HUES64 (cell line): Measurements from ENCODE around the gene CDH13.

Experiments used
- H3K27ac ChIP-seq: 2 replicates; pipeline ENCODE4 v1.7.0; 2013; ENCODE audit warnings: low read depth, low read length, inconsistent platforms
- H3K27me3 ChIP-seq: 2 replicates; pipeline ENCODE4 v1.6.1; 2013; ENCODE audit warnings: mild to moderate bottlenecking, low read length; ENCODE audit not compliant: insufficient read depth
- H3K36me3 ChIP-seq: 2 replicates; pipeline ENCODE4 v1.6.1; 2013; ENCODE audit warnings: mild to moderate bottlenecking, low read length; ENCODE audit not compliant: insufficient read depth
- H3K4me1 ChIP-seq: 2 replicates; pipeline ENCODE4 v1.6.1; 2013; ENCODE audit warnings: mild to moderate bottlenecking, low read length, moderate library complexity; ENCODE audit not compliant: insufficient read depth
- H3K4me3 ChIP-seq: 2 replicates; pipeline ENCODE4 v1.5.1; 2013; ENCODE audit warnings: mild to moderate bottlenecking, low read length, moderate library complexity
- H3K9ac ChIP-seq: 2 replicates; pipeline ENCODE4 v1.6.1; 2013; ENCODE audit warnings: mild to moderate bottlenecking, low read depth, low read length
- H3K9me3 ChIP-seq: 2 replicates; pipeline ENCODE4 v1.6.1; 2013; ENCODE audit warnings: low read depth, low read length; ENCODE audit not compliant: insufficient read depth
- WGBS: fragments of 150-250, 120-280 bp; methylation state at CpG from one replicate; pipeline ENCODE4 v1.1.7; 2013; ENCODE audit warnings: missing lambda C conversion rate; 5-methylcytosine and 5-hydroxymethylcytosine counted together

The CDH13 gene

DNA sequence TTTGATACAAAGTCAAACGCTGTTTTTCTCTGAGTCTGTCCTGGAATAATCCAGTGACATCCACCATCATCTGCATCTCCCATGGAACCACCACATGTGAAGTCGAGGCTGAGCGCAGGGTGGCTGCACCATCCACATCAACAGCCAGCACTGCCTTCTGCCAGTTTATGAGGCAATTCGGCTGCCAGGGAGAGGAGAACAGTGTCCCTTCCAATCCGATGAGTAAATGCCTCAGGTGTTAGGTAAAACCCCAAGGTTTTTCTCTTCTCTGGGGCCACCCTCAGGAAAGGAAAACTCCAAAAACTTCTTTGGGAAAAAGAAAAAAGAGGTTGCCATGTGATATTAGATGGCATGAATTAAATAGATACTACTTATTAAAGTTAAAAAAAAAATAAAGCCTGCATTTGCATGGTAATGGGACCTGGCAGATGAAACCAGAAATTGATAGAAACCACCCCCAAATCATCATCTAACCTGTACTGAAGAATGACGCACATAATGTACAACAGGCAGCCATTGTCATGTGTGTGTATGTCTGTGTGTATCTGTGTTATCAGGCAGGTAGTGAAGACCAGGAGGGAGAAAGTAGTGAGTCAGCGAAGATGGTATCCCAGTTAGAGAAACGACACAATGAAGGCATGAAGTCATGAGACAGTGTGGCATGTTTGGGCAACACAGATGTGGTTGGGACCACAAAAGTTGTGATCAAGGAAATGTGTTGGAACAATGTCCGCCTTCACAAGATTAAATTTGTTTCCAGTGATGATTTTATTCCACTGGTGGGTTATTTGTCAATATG is 478.7 kb downstream of the CDH13 start:
- Histone ChIP-seq H3K4me3 (no peak overlapping the region), H3K27ac (no peak overlapping the region), H3K27me3 (no peaks in the 10 kb centered on the region), H3K9ac (no peak overlapping the region), H3K36me3 (no peaks in the 10 kb centered on the region), H3K9me3 (peaks cover 4% of the 10 kb centered on the region; the same call in 1 of the 2 replicates), H3K4me1 (no peaks in the 10 kb centered on the region)
- 95% methylated on average over 9 of the region's 9 CpGs for whole genome bisulfite sequencing

DNA sequence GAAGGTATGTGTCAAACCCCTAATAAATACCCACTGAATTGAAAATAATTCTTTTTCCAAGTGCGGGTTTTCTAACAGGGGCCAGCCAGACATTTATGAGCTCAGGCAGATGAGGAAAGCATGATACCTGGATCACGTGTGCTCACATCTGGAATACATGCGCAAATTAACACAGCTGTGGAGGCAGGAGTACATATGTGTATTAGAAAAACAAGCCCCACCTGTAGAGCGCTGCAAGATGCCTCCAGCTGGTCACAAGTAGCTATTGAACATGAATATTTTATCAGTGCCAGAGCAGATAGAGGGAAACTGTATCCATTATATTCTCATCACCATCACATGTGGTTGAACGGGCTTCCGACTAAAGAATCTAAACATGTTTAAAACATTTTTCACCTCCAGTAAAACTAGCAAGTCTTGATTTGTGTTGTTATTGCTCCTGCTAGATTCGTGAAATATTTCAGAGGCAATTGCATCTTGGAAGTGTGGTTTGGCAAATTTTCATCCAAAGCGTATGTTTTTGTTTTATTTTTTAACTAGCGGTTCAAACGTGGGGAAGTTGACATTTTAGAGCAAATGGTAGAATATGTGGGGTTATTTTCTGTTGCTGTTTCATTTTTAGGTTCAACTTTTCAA is 482.8 kb downstream of the CDH13 start:
- H3K4me1 ChIP-seq, result peaks cover 11% of the 10 kb centered on the region; the same call in 1 of the 2 replicates
- WGBS, result 82% methylated on average over 8 of the region's 10 CpGs
- no peaks in the 10 kb centered on the region for H3K27me3 ChIP-seq
- H3K27ac ChIP-seq, result no peak overlapping the region
- H3K9me3 ChIP-seq, result no peaks in the 10 kb centered on the region
- H3K36me3 ChIP-seq, result no peaks in the 10 kb centered on the region
- H3K9ac ChIP-seq, result no peak overlapping the region
- no peak overlapping the region for H3K4me3 ChIP-seq

DNA sequence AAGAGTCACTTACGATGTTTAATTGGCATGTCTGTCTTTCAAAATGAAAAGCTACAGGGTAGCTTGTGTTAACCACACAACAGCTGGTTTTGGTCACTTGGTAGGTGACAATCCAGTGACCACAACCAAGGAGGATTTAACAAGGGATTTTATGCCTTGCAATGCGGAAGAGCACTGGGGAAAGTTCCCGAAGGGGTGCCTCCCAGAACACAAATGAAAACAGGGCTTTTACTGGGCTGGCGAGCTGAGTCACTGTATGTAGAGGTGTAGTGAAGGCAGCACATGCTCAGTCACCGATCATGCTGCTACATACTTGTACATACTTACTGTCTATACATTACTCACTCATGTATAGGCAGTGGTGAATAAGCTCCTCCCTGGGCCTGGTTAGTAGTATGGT is 483.5 kb downstream of the CDH13 start:
- H3K27ac ChIP-seq, result no peak overlapping the region
- no peaks in the 10 kb centered on the region for H3K36me3 ChIP-seq
- no peaks in the 10 kb centered on the region for H3K9me3 ChIP-seq
- no peak overlapping the region for H3K4me3 ChIP-seq
- 96% methylated on average over 4 of the region's 5 CpGs for WGBS
- H3K27me3 ChIP-seq, result no peaks in the 10 kb centered on the region
- H3K9ac ChIP-seq, result no peak overlapping the region
- peaks cover 18% of the 10 kb centered on the region; the same call in 1 of the 2 replicates for H3K4me1 ChIP-seq

DNA sequence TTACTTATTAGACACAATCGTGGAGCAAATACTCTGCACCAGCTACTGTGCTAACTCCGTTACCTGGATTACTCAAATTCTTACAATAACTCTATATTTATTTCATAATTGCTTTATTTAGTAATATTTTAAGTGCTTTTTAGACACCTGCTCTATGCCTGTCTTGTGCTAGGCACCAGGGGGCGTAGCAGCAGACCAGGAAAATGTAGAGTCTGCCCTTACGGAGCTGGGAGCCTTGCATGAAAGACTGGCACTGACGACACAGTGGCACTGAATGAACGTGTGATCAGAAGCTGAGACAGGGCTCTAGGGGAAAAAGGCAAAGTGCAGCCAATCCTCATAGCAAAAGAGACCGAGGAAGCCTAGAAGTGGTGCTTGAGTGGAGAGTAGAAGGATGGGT is 486.5 kb downstream of the CDH13 start:
- no peaks in the 10 kb centered on the region for H3K27me3 ChIP-seq
- no peaks in the 10 kb centered on the region for H3K9me3 ChIP-seq
- H3K36me3 ChIP-seq, result no peaks in the 10 kb centered on the region
- H3K27ac ChIP-seq, result no peak overlapping the region
- WGBS, result 55% methylated on average over 7 of the region's 7 CpGs
- no peak overlapping the region for H3K9ac ChIP-seq
- no peak overlapping the region for H3K4me3 ChIP-seq
- H3K4me1 ChIP-seq, result peaks cover 20% of the 10 kb centered on the region; the same call in 1 of the 2 replicates

DNA sequence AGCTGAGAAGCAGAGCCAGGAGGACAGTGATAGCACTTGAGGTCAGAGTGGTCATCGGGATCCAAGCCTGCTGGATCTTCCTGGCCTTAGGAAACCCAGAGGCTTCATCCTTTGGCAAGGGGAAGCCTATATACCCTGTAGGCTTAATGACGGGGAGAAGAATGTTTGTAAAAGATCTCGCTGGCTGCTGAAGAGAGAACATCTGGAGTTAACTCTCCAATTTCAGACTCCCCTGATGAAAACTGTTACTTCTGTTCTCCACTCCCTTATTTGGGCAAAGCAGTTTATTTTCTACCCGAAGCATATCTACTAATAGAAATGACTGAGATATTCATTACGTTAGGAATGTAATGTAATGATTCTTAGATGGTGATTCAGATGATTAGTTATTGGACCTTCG is 487.0 kb downstream of the CDH13 start:
- Histone ChIP-seq H3K4me3 (no peak overlapping the region), H3K27ac (no peak overlapping the region), H3K27me3 (no peaks in the 10 kb centered on the region), H3K36me3 (no peaks in the 10 kb centered on the region), H3K4me1 (peaks cover 20% of the 10 kb centered on the region; the same call in 1 of the 2 replicates), H3K9ac (no peak overlapping the region), H3K9me3 (no peaks in the 10 kb centered on the region)
- WGBS, result 86% methylated on average over 5 of the region's 6 CpGs

DNA sequence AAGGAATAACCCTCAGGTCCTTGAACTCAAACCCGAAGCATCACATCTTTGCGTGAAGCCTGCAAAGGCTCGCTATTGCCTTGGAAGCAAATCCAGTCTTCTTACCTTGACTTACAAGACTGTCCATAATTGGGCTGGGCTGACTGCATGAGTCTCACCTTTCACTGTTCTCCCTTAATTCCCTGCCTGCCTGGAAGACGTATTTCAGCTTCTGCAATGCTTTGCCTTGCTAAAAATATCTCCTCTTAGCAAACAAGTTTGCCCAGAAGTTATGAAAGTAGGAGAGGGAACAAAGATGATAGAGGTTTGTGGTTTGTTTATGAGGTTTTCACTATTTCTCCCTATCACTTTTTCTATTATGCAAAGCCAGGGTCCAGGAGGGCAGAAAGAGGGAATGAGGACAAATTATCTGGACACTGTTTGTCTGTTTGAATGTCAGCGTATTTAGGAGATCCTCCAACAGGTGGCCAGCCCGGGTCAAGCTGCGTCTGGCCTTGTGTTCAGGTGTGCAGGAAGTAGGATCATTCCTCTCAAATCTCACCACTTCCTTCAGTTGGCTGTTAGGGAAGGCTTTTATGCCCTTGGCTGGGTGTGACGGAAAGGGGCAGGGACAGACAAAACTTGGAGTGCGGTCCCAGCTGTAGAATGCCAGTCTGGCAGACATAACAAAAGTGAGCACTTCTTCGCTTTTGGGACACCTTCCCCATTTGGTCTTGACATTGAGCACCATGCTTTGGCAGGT is 488.9 kb downstream of the CDH13 start:
- Histone ChIP-seq H3K4me1 (peaks cover 20% of the 10 kb centered on the region; the same call in 1 of the 2 replicates), H3K36me3 (no peaks in the 10 kb centered on the region), H3K27me3 (no peaks in the 10 kb centered on the region), H3K9ac (no peak overlapping the region), H3K27ac (no peak overlapping the region), H3K9me3 (no peaks in the 10 kb centered on the region), H3K4me3 (no peak overlapping the region)
- WGBS, result 83% methylated on average over 9 of the region's 10 CpGs

DNA sequence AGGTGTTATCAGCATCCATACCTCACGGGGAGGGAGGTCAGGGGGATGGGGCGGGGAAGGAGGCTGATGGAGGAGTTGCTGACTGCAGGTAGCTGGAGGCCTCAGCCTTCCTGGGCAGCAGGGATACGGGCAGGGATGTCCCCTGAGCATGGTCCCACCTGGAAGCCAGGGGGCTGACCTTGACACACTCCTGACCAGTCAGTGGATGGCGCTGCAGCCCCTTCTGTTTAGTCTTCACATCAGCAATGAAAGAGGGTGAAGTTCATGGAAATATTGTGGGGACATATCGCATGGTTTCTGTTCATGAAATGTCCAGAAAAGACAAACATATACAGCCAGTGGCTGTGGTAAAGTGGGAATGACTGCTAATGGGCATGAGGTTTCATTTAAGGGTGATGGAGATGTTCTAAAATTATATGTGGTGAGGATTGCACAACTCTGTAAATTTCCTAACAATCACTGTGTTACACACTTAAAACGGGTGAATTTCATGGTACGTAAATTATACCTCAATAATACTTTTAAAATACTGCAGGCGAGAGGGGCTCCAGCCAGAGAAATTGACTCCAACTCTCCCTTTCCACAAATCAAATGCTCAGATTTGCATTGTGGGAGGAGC is 489.6 kb downstream of the CDH13 start:
- WGBS, result 93% methylated on average over 8 of the region's 8 CpGs
- Histone ChIP-seq H3K9ac (no peak overlapping the region), H3K27me3 (no peaks in the 10 kb centered on the region), H3K4me1 (peaks cover 20% of the 10 kb centered on the region; the same call in 1 of the 2 replicates), H3K9me3 (no peaks in the 10 kb centered on the region), H3K4me3 (no peak overlapping the region), H3K27ac (no peak overlapping the region), H3K36me3 (no peaks in the 10 kb centered on the region)

DNA sequence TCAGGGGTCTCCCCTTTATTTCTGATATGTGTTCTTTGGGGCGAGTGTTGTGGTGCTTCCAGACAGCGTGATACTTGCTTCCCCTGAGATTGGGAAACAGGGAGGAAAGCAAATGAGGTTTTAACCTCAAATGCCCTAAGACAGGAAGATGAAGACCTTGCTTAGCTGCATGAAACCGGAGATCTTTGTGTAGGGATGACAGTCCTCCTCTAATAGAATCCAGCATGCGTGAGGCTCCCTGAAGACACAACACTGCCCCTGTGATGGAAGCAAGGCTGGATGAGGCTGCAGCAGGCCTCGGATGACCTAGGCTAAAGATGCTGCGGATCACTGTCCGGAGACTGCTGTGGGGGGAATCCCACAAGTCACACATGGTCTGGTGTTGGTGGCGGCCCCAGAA is 491.0 kb downstream of the CDH13 start:
- Histone ChIP-seq H3K36me3 (no peaks in the 10 kb centered on the region), H3K9me3 (no peaks in the 10 kb centered on the region), H3K4me3 (no peak overlapping the region), H3K27me3 (no peaks in the 10 kb centered on the region), H3K4me1 (peaks cover 20% of the 10 kb centered on the region; the same call in 1 of the 2 replicates), H3K9ac (no peak overlapping the region), H3K27ac (no peak overlapping the region)
- 93% methylated on average over 8 of the region's 8 CpGs for WGBS

DNA sequence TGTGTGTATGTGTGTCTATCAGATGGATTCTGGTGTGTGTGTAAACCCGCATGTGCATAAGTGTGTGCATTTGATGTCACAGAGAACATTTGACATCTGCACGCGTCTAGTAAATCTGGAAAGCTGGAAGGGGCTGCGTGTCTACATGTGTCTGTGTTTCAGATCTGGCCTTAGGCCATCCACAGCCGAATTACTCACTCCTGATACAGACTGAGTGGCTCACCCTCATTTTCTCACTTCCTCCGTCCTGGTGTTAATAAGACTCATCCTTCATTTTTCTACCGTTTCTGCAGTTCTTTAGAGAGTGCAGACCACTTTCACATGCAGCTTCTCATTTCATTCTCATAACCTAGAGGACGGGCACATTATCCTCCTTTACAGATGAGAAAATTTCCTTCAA is 491.6 kb downstream of the CDH13 start:
- no peak overlapping the region for H3K27ac ChIP-seq
- no peaks in the 10 kb centered on the region for H3K9me3 ChIP-seq
- no peaks in the 10 kb centered on the region for H3K36me3 ChIP-seq
- whole genome bisulfite sequencing, result 84% methylated on average over 8 of the region's 8 CpGs
- peaks cover 20% of the 10 kb centered on the region; the same call in 1 of the 2 replicates for H3K4me1 ChIP-seq
- no peak overlapping the region for H3K4me3 ChIP-seq
- H3K9ac ChIP-seq, result no peak overlapping the region
- no peaks in the 10 kb centered on the region for H3K27me3 ChIP-seq

DNA sequence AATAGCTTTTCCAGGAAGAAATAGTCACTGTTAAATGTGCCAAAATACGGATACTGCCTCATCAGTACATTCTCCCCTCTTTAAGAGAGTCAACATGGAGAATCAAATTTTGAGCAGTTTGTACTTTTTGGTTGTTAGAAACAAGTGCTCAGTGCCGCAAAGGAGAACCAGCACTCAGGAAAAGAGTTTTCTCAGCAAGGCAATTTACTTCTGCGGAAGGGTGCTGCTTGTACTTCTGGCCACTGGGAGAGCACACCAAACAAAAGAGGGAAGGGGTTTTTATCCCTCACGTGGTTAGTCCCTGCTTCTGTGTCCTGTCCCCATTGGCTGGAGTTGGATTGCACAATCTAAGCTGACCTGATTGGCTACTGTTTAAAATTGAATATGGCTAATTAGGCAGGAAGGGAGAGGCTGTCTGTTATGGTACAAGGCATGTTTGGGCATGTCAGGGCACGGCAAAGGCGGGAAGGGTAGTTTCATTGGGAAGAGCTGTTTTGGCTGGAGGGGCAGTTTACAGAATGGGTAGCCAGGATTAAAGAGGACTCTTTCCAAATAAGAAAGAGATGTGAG is 499.3 kb downstream of the CDH13 start:
- Histone ChIP-seq H3K4me3 (no peak overlapping the region), H3K4me1 (no peaks in the 10 kb centered on the region), H3K9me3 (peaks cover 24% of the 10 kb centered on the region), H3K36me3 (no peaks in the 10 kb centered on the region), H3K27me3 (no peaks in the 10 kb centered on the region), H3K27ac (no peak overlapping the region), H3K9ac (no peak overlapping the region)
- 76% methylated on average over 6 of the region's 6 CpGs for WGBS
